GM19043 (cell line): ENCODE measurements around the gene GPHA2.

Experiments
- ATAC-seq: cut with Tn5 transposase; IDR thresholded peaks from one replicate; pipeline ENCODE4 v1.9.1; 2021; ENCODE audit warnings: low read depth; ENCODE audit not compliant: unreplicated experiment

GPHA2 gene

DNA sequence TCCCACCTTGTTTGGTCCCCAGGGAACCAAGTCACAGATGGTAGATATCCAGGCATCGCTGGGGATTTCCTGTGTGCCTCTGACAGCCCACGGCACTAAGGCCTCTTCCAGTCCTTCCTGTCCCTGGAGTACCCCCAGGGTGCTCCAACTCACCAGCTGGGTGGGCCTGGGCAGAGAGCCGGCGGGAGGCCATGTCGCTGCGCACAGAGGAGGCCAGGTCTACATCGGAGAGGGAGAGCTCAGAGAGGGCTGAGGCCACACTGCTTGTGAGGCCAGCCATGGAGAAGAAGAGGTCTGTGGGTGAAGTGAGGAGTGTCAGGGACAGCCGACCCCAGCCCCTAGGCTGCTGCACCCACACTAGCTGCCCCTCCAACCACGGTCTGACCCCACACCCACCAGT is 24.0 kb downstream of the GPHA2 start:
- no peak for ATAC-seq

DNA sequence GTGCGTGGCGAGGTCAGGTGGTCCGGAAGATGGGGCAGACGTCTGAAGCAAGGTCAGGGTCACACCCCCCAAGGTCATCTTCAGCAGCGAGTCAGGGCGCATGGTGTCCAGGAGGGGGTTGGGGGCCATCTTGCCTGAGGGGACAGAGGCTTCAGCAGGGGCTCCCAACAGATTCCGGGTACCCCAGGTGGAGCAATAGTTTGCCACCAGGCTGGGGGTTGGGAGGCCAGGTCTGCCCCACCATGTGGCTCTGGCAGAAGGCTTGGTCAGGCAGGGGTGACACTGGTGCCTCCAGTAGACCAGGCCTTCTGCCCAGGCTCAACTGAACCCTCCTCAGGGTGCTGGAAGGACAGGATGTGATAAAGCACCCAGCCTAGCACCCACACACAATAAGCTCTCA is 24.6 kb downstream of the GPHA2 start:
- no peak for ATAC-seq

GRCh38 chr11:64910451-64911093 is 25.1 kb downstream of the GPHA2 start:
- no peak for ATAC-seq

GRCh38 chr11:64909653-64910343 is 25.9 kb downstream of the GPHA2 start:
- ATAC-seq: no peak

DNA sequence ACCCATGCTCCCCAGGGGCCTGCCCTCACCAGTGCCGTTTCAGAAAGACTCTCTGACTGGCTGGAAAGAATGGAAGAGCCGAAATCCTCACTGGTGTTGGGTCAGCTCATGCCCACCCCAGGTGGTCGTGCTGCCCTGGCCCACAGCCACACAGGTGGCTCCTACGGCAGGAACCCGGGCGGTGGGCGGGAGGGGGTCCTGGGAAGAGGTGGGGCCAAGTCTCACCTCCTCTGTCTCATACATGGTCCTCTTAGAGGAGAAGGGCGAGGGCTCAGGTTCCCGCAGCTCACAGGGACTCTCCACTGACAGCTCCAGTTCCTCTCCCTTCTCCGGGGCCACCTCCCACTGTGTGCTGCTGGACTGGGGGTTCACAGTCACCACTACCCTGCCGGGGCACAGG is 26.9 kb downstream of the GPHA2 start:
- ATAC-seq: no peak

DNA sequence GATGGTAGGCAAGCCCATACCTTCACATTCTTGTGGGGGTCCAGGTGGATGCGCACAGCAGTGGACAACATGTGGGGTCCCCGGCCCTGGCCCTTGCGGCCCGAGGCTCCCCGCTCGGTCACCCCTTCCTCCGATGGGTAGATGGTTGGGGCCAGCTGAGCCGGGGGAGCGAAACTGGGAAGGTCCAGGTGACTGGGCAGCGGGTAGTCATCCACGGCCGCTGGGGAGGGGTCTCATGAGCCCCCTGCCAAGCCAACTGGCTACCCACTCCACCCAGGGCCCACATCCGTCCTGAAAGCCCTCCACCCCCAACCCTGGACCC is 29.4 kb downstream of the GPHA2 start:
- no peak for ATAC-seq

GRCh38 chr11:64905516-64906313 is 30.0 kb downstream of the GPHA2 start:
- no peak for ATAC-seq

- ATAC-seq: no peak
These were observed 32.3 kb downstream of the GPHA2 start for GRCh38 chr11:64903291-64903833.

GRCh38 chr11:64902102-64902900 is 33.4 kb downstream of the GPHA2 start:
- ATAC-seq: no peak

DNA sequence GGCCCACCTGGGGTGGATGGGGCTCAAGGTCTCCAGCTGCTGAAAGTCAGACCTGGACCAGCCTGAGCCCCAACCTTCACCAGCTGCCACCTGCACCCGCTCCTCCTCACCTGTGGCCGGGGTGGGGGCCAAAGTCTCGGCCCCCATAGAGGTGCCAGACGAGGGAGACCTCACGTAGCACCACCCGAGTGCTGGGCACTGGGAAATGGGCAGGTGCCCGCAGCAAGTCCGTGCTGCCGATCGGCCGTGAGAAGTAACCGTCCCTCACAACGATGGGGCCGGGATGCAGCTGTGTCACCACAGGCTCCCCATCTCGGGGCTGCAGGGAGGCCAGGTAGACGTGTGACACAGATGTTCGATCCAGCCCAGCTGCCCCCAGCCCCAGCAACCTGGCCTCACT is 34.9 kb downstream of the GPHA2 start:
- no peak for ATAC-seq

- no peak for ATAC-seq
These were observed 35.4 kb downstream of the GPHA2 start for GRCh38 chr11:64900263-64900678.

DNA sequence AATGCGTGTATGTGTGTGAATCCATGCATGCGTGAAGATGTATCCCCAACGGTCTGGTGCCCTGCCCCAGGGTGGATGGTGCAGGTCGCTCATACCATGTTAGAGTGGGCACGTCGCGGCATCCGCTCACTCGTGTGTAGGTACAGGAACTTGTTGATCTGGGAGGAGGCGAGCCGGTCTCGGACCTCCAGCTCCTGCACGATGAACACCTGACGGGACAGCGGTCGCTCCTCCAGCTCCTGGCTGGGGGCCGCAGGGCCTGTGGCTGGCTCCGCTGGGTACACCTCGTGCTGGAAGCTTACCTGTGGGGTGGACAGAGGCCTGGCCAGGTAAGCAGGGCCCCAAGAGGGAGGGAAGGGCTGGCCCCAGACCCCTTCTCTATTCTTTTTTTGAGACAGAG is 37.2 kb downstream of the GPHA2 start:
- no peak for ATAC-seq

DNA sequence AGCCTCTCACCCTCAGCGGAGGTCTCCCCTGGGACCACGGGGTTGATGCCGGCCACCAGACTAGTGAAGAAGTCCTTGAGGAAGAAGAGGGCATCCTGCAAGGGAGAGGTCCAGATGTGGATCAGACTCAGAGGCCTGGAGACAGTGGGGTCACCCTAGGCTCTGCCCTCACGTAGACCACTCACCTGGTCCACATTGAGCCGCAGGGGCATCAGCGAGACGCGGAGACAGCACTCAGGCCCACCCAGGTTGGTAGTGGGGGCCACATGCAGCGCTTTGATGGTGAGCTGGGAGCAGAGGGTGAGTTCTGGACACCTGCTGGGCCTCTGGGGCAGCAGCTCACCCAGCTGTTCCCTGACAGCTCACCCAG is 37.6 kb downstream of the GPHA2 start:
- ATAC-seq: no peak

DNA sequence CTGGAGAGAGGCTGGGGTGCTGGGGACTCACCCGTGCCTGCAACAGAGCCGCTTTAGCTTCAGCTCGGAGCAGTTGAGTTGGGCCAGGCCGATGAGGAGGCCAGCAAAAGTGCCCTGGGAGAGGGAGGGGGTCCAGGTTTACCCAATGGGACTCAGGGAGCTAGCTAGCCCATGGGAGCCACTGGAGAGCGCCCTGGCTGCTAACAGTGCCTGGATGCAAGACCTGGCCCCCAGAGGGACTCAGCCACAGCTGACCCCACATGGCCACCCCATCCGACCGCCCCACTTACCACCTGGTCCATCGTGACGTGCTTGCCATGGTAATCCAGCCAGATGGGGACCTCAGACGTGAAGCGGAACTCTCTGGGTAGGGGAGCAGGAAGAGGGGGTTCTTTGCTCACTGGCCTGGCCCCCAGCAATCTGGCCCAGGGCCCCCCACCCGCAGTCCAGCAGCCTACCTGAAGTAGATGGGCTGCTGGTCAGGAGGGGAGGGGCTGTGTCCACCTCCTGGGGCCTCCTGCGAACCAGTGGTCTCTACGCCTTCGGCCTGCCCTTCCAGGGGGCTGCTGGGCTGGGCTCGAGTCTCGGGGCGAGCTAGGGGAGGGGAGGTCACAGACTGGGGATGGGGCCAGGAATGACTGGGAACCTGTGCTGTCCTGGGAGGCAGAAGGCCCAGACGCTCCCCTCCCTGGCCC is 38.2 kb downstream of the GPHA2 start:
- no peak for ATAC-seq

DNA sequence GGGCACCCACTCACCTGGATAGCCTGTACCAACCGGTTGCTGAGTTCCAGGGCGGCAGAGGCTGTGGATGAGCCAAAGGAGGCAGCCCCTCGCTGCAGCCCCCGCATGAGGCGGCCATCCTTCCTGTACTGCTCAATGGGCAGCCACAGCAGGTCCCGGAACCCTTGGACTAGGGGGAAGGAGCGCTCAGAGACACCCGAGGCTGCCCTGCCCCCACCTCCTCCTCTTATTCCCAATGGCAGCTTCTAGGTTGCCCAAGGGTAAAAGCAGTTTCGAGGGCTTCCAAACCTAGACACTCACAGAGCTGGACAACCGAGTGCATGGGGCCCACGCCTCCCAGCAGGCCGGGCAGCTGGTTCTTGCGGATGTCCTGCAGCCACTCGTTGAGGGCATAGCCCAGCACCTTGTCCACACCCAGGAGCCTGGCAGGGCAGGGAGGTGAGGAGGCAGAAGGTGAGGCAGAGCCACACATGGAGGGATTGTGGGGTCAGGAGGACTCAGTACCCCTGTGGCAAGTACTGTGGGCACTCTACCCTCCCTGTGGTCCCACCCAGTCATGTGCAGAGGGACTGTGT is 39.2 kb downstream of the GPHA2 start:
- no peak for ATAC-seq

DNA sequence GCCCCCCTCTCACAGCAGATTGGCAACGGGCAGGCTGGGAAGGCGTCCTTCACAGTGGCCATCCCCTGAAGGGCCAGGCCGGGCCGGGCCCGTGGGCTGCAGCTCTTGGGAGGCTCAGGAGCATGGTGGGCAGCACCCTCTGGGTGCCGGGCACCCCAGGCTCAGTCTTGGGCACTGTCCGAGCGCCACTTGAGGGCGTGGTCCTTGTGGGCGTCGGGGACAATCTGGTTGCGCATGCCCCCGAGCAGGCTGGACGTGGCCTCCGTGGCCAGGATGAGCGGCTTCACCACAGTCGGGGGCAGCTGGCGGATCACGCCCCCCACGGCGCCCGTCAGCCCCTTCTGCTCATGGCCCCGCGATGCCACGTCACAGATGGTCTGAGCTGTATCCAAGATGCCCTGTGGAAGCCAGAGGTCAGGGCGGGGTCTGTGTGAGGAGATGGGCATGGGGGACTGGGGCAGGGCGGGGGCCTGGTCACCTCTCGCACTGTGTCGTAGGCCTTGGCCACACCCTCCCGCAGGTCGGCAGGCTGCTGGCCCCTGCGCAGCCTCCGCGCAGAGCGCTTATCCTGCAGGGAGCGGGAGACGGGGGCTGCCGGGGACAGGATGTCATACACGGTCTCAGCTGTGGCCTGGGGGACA is 40.8 kb downstream of the GPHA2 start:
- ATAC-seq: no peak

DNA sequence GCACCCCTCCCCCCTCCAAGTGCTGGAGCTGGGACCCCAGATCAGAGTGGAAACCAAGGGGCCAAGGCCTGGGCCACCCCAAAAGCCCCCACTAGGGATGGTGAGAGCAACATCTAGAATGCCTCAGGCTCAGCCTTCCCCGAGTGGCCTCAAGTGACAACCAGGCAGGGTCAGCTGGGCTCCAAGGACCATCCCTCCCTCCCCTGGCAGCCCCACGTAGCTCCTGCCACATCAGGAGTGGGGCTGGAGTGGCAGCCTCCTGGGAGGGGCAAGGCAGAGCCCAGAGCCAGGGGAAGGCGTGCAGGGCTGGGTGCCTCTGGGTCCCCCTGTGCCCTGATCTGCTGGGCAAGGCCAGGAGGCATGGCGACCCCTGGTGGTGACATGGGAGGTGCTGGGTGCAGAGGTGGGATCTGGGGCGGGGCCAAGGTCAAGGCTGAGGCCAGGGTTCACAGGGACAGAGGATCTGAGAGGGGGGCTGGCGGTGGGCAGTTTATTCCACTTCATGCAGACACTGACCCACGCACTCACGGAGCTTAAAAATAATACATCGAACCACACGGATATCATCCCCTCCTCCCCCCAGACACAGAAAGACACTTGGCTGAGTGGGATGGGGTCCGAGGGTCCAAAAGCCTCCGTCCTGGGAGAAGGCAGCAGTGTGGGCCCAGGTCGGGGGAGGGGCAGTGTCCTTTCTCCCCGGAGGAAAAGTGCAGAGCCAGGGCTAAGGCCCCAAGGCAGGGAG is 41.5 kb downstream of the GPHA2 start:
- no peak for ATAC-seq

DNA sequence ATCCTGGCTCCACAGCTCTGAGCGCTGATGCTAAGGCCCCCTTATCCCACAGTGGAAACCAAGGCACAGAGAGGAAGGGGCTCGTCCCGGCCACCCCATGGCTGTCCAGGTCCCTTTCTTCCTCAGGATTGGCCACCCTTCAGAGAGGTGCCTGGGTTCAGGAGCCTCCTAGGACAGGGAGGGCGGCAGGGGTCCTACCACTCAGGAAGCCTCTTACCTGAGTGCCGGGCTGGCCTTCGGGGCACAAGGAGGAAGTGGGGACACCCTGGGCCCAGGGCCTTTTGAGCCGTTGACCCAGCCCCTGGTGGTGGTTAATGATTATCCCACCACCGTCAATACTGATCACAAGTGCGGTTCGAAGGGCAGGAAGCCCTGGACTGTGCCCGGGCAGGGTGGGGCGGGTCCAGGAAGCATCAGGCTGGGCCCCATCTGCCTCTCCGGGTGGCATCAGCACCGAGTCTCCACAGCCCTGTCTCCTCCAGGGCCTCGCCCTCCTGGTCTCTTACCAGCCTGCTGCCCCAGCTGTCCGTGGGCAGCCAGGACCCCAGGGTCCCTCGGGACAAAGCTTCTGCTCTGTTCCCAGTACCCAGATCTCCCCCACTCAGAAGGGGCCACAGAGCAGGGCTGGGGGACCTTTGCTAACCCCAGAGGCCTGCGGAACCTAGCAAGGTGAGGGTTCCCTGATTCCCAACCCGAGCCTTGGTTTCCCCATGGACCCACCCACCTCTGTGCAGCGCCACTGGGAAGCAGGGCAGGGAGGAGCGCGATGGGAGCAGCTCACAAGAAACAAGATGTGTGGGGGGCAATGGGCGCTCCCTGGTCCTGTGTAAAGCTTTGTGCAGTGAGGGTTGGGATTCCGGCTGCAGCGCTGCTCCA is 42.3 kb downstream of the GPHA2 start:
- ATAC-seq: no peak
